Smooth muscle cell (in vitro differentiated cells): ENCODE measurements around the gene CSN1S1. TPM values are rescaled to one million over a fixed set of nuclear protein-coding genes. Genes with fewer than 3 reads are reported as not detected.
"Not testable (repeated sequence)": the region's sequence is repeated elsewhere in the genome, so short reads cannot be mapped to it uniquely, and the experiment has no call there.

Experiments
- DNase-seq: peaks from one replicate; lab custom pipeline; 2025; ENCODE audit not compliant: unreplicated experiment; lab: John Stamatoyannopoulos, UW
- H2AFZ ChIP-seq: fragments of 200-600 bp; sonication (generic); 2 replicates; pipeline ENCODE4 v1.6.0; 2016; ENCODE audit warnings: antibody characterized with exemption, low read depth, mild to moderate bottlenecking
- H3F3A ChIP-seq: fragments of 200-600 bp; sonication (generic); 2 replicates; pipeline ENCODE4 v1.6.0; 2017; ENCODE audit warnings: antibody characterized with exemption, low read depth
- H3K27ac ChIP-seq: fragments of 200-600 bp; sonication (generic); 2 replicates; pipeline ENCODE4 v1.5.1; 2016; ENCODE audit warnings: low read depth, mild to moderate bottlenecking
- H3K27me3 ChIP-seq: fragments of 200-600 bp; sonication (generic); 2 replicates; pipeline ENCODE4 v1.6.1; 2016; ENCODE audit warnings: low read depth, mild to moderate bottlenecking
- H3K36me3 ChIP-seq: fragments of 200-600 bp; sonication (generic); 2 replicates; pipeline ENCODE4 v1.5.1; 2016; ENCODE audit warnings: low read depth
- H3K4me1 ChIP-seq: fragments of 200-600 bp; sonication (generic); 2 replicates; pipeline ENCODE4 v1.5.1; 2016; ENCODE audit warnings: low read depth
- H3K4me2 ChIP-seq: fragments of 200-600 bp; sonication (generic); 2 replicates; pipeline ENCODE4 v1.6.0; 2016; ENCODE audit warnings: mild to moderate bottlenecking
- H3K4me3 ChIP-seq: fragments of 200-600 bp; sonication (generic); 2 replicates; pipeline ENCODE4 v1.5.1; 2016; ENCODE audit warnings: mild to moderate bottlenecking
- H3K79me2 ChIP-seq: fragments of 200-600 bp; sonication (generic); 2 replicates; pipeline ENCODE4 v1.6.0; 2016; ENCODE audit warnings: low read depth, mild to moderate bottlenecking
- H3K9ac ChIP-seq: fragments of 200-600 bp; sonication (generic); 2 replicates; pipeline ENCODE4 v1.6.0; 2016; ENCODE audit warnings: low read depth
- H3K9me3 ChIP-seq: fragments of 200-600 bp; sonication (generic); replicated peaks from 2 replicates; pipeline ENCODE4 v1.5.1; 2016; ENCODE audit warnings: low read depth
- H4K20me1 ChIP-seq: fragments of 200-600 bp; sonication (generic); 2 replicates; pipeline ENCODE4 v1.6.0; 2016; ENCODE audit warnings: low read depth
- CTCF ChIP-seq: fragments of 200-600 bp; sonication (generic); IDR thresholded peaks from 2 replicates; pipeline ENCODE4 v1.5.1; 2017; ENCODE audit warnings: borderline replicate concordance, mild to moderate bottlenecking, antibody characterized with exemption; ENCODE audit not compliant: insufficient read depth, poor library complexity, severe bottlenecking
- WGBS: methylation state at CpG from one replicate; pipeline ENCODE4 v1.1.7; 2016; ENCODE audit warnings: low lambda C conversion rate; 5-methylcytosine and 5-hydroxymethylcytosine counted together
- polyA plus RNA-seq: library from polyadenylated mRNA; unstranded; fragments of >200 nt; fragmentation: Nextera tagmentation; extraction: Ambion mirVana; gene quantifications from 2 replicates; pipeline ENCODE4 v1.2.1, GENCODE V29; 2016
- total RNA-seq: library from RNA; depleted of rRNA; stranded (reverse); fragments of >200 nt; gene quantifications from 2 replicates; pipeline ENCODE4 v1.2.3, GENCODE V29; 2014

CSN1S1 gene
- total and polyA plus RNA-seq, 2 experiments from 2014 or later, result not detected

GRCh38 chr4:69909195-69909594, 21.7 kb upstream of the CSN1S1 start:
- Histone ChIP-seq H3K27me3 (no peaks in the 10 kb centered on the region), H3K4me2 (no peak overlapping the region), H3F3A (no peaks in the 10 kb centered on the region), H3K9me3 (no peaks in the 10 kb centered on the region), H3K27ac (no peak overlapping the region), H3K36me3 (no peaks in the 10 kb centered on the region), H3K4me3 (no peak overlapping the region), H3K9ac (no peak overlapping the region), H4K20me1 (no peaks in the 10 kb centered on the region), H3K4me1 (peaks cover 5% of the 10 kb centered on the region), H3K79me2 (no peaks in the 10 kb centered on the region), H2AFZ (no peak overlapping the region)
- no peak for TF ChIP-seq CTCF
- WGBS, result 90% methylated on average over 4 of the region's 4 CpGs
- no peak for DNase-seq

GRCh38 chr4:69910016-69910782, 20.7 kb upstream of the CSN1S1 start:
- Histone ChIP-seq H3K9me3 (no peaks in the 10 kb centered on the region), H3K27ac (no peak overlapping the region), H4K20me1 (no peaks in the 10 kb centered on the region), H2AFZ (no peak overlapping the region), H3K4me3 (no peak overlapping the region), H3K27me3 (no peaks in the 10 kb centered on the region), H3K4me2 (peak overlapping the region; percentile 3), H3K4me1 (peaks cover 5% of the 10 kb centered on the region), H3K9ac (no peak overlapping the region), H3K79me2 (no peaks in the 10 kb centered on the region), H3F3A (no peaks in the 10 kb centered on the region), H3K36me3 (no peaks in the 10 kb centered on the region)
- no peak for DNase-seq
- no peak for TF ChIP-seq CTCF
- 86% methylated on average over 2 of the region's 2 CpGs for WGBS

GRCh38 chr4:69920874-69921273, 10.0 kb upstream of the CSN1S1 start:
- 45% methylated on average over 4 of the region's 4 CpGs for WGBS
- Histone ChIP-seq H3K9ac (no peak overlapping the region), H2AFZ (peak overlapping the region; percentile 37), H3K36me3 (no peaks in the 10 kb centered on the region), H3K27me3 (peaks cover 9% of the 10 kb centered on the region), H3K4me1 (no peaks in the 10 kb centered on the region), H3K79me2 (no peaks in the 10 kb centered on the region), H3K9me3 (no peaks in the 10 kb centered on the region), H3K4me2 (no peak overlapping the region), H3F3A (no peaks in the 10 kb centered on the region), H3K4me3 (no peak overlapping the region), H4K20me1 (no peaks in the 10 kb centered on the region), H3K27ac (no peak overlapping the region)
- DNase-seq, result no peak
- no peak for TF ChIP-seq CTCF

GRCh38 chr4:69923782-69924410, 7.0 kb upstream of the CSN1S1 start:
- H3K4me1 ChIP-seq, H3K4me2 ChIP-seq, H4K20me1 ChIP-seq, H3K9me3 ChIP-seq, H3K27me3 ChIP-seq, H3F3A ChIP-seq, H3K27ac ChIP-seq, H3K4me3 ChIP-seq, H3K9ac ChIP-seq, H3K36me3 ChIP-seq, H3K79me2 ChIP-seq, H2AFZ ChIP-seq, DNase-seq: not testable (repeated sequence)
- WGBS, result 95% methylated on average over 24 of the region's 33 CpGs
